ENCODE measurements around the gene RFX3.

DNA sequence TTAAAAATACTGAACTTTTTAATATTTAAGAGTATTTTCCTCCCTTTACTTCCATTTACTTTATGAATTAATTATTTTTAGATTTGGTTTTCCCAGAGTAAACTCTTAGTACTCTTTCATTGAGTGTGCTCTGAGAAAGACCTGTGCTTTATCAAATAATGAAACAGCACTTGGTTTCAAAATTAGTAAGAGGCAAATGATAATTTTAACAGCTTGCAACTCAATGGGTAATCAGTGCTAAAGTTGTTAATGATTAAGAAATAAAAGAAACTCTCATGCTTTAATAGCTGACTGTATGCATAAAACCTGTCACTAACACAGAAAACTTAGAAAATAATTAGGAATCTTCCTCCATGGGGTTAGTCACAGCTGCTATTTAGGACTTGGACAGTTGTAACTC is 244.4 kb downstream of the RFX3 start:
- TF ChIP-seq CEBPB (IDR thresholded peaks at IDR 0.05) (no peak), TAF1 (IDR thresholded peaks at IDR 0.05; ENCODE audit: low read depth) (no peak), EP300 (IDR thresholded peaks at IDR 0.05; ENCODE audit: borderline replicate concordance) (no peak), CREB1 (IDR thresholded peaks at IDR 0.05; ENCODE audit: low read depth) (no peak), REST (IDR thresholded peaks at IDR 0.05; ENCODE audit: low read depth) (no peak), FOXM1 (IDR thresholded peaks at IDR 0.05; ENCODE audit: borderline replicate concordance, low read depth) (no peak), YY1 (IDR thresholded peaks at IDR 0.05; ENCODE audit: low read depth) (no peak), TEAD4 (IDR thresholded peaks at IDR 0.05) (no peak), RAD21 (IDR thresholded peaks at IDR 0.05; ENCODE audit: low read depth) (no peak), NFIC (IDR thresholded peaks at IDR 0.05) (no peak), USF1 (IDR thresholded peaks at IDR 0.05) (no peak)
- TF ChIP-seq, protein P1, sequence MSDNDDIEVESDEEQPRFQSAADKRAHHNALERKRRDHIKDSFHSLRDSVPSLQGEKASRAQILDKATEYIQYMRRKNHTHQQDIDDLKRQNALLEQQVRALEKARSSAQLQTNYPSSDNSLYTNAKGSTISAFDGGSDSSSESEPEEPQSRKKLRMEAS (IDR thresholded peaks at IDR 0.05): no peak

Data from Ishikawa (cell line).